OCI-LY7 (cell line): ENCODE results near the gene MCTS1. TPM values are rescaled to one million over a fixed set of nuclear protein-coding genes. Genes with fewer than 3 reads are reported as not detected.

Experiments
- BruUV-seq: library from RNA; stranded (reverse); fragments of 400-500 nt; replicated peaks from 2 replicates; lab custom pipeline; 2021; lab: Mats Ljungman, UMichigan
- CTCF ChIA-PET: fragments of 300-600 bp; sonication (Branson Sonifier 250); formaldehyde crosslinking; loops from one replicate; lab custom pipeline; 2022; ENCODE audit warnings: antibody characterized with exemption; ENCODE audit not compliant: unreplicated experiment; lab: Charles Lee
- POLR2A ChIA-PET: fragments of 300-600 bp; sonication (Branson Sonifier 250); formaldehyde crosslinking; loops from one replicate; lab custom pipeline; 2022; ENCODE audit warnings: antibody characterized with exemption; lab: Charles Lee
- DNase-seq: peaks from one replicate; pipeline ENCODE4 v3.0.0-alpha.2; 2015; ENCODE audit warnings: low spot score
- H2AFZ ChIP-seq: fragments of 200-600 bp; sonication (generic), shearing (Covaris generic); 2 replicates; pipeline ENCODE4 v1.6.1; 2014; ENCODE audit warnings: mild to moderate bottlenecking, antibody characterized with exemption, low read length, moderate library complexity
- H3K27ac ChIP-seq: fragments of 200-600 bp; sonication (generic); 2 replicates; pipeline ENCODE4 v1.5.1; 2014; ENCODE audit warnings: mixed run types, low read depth, mild to moderate bottlenecking, moderate library complexity, low read length, inconsistent platforms; ENCODE audit not compliant: poor library complexity, severe bottlenecking
- H3K36me3 ChIP-seq: fragments of 200-600 bp; sonication (generic); 2 replicates; pipeline ENCODE4 v1.6.1; 2014; ENCODE audit warnings: mild to moderate bottlenecking, antibody characterized with exemption, low read length, moderate library complexity, mixed read lengths; ENCODE audit not compliant: insufficient read depth
- H3K4me1 ChIP-seq: fragments of 200-600 bp; sonication (generic); 2 replicates; pipeline ENCODE4 v1.5.1; 2014; ENCODE audit warnings: mild to moderate bottlenecking, low read length; ENCODE audit not compliant: insufficient read depth, poor library complexity, severe bottlenecking
- H3K4me2 ChIP-seq: fragments of 200-600 bp; sonication (generic); 2 replicates; pipeline ENCODE4 v1.6.1; 2014; ENCODE audit warnings: mild to moderate bottlenecking, low read length
- H3K4me3 ChIP-seq: fragments of 200-600 bp; sonication (generic); 2 replicates; pipeline ENCODE4 v1.5.1; 2014; ENCODE audit warnings: mild to moderate bottlenecking, low read depth, low read length; ENCODE audit not compliant: poor library complexity, severe bottlenecking
- H3K79me2 ChIP-seq: fragments of 200-600 bp; sonication (generic); 2 replicates; pipeline ENCODE4 v1.6.1; 2016; ENCODE audit warnings: low read depth, mild to moderate bottlenecking, low read length, moderate library complexity, mixed read lengths; ENCODE audit not compliant: insufficient read depth
- H3K9me2 ChIP-seq: fragments of 200-600 bp; sonication (generic); 2 replicates; pipeline ENCODE4 v1.6.1; 2016; ENCODE audit warnings: mild to moderate bottlenecking, low read length, mixed read lengths; ENCODE audit not compliant: insufficient read depth
- H3K9me3 ChIP-seq: fragments of 200-600 bp; sonication (generic); 2 replicates; pipeline ENCODE4 v1.6.1; 2014; ENCODE audit warnings: mild to moderate bottlenecking, mixed run types, low read length, mixed read lengths
- H4K20me1 ChIP-seq: fragments of 200-600 bp; sonication (generic); 2 replicates; pipeline ENCODE4 v1.6.1; 2014; ENCODE audit warnings: mild to moderate bottlenecking, antibody characterized with exemption, low read length, moderate library complexity, mixed read lengths; ENCODE audit not compliant: insufficient read depth
- EZH2phosphoT487 ChIP-seq: fragments of 200-600 bp; sonication (generic); IDR thresholded peaks from 2 replicates; pipeline ENCODE4 v1.6.1; 2018; ENCODE audit warnings: low read depth, borderline replicate concordance, mild to moderate bottlenecking, mixed run types, antibody characterized with exemption, low read length, moderate library complexity, mixed read lengths
- intact Hi-C: fragments of 100-400 bp; cut with micrococcal nuclease; formaldehyde crosslinking; loops from one replicate; pipeline ENCODE4 v1.10.0; 2022; ENCODE audit not compliant: unreplicated experiment
- total RNA-seq, 2 experiments: library from RNA; depleted of rRNA in 1 of 2; stranded (reverse); fragments of >200 nt in 1 of 2; shearing (Covaris generic) in 1 of 2; gene quantifications; 2 replicates each; pipeline ENCODE4 v1.2.3, GENCODE V29; 2014 to 2022
- TF ChIP-seq, protein P1 (sequence below): fragments of 200-600 bp; sonication (generic); conservative IDR thresholded peaks from 2 replicates; pipeline ENCODE4 v1.5.1; 2014; ENCODE audit warnings: mild to moderate bottlenecking, antibody characterized with exemption, low read length, moderate library complexity, mixed read lengths

MCTS1 gene
- total RNA-seq, 2 experiments from 2014 or later: 34.5 to 55.6 TPM

DNA sequence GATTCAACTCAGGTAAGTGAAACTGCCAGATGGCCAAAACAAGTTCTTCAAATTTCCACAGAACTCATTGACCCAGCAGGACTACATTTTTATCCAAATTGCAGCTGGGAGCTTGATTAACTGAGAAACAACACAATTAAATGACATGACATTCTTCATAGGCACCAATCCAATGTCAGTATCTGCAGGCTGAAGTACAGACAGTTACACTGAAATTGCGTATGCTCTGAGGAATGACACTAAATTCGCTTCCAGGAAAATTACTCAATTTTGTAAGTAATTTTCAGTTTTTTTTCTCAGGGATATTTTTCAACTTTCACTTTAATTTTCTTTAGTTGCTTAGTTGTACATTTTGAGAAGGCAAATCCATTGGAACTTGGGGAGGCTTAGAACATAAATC is 21.5 kb downstream of the MCTS1 start:
- H3K27ac ChIP-seq: no peak overlapping the region
- no peaks in the 10 kb centered on the region for H3K9me2 ChIP-seq
- ChIA-PET POLR2A (interaction anchor here (1.0 to 1.6 kb wide), 2 partner anchors 10 to 64 kb away, joined by 3 read pairs; partner anchors contain the start of gene CUL4B), CTCF (interaction anchor here (1.2 kb wide), 1 partner anchor 21 kb away, joined by 3 read pairs; the partner anchor contains the start of gene MCTS1)
- no peak for DNase-seq
- peaks cover 34% of the 10 kb centered on the region for H3K4me1 ChIP-seq
- H2AFZ ChIP-seq: no peak overlapping the region
- H3K4me3 ChIP-seq: no peak overlapping the region
- no peak for TF ChIP-seq EZH2phosphoT487
- TF ChIP-seq, protein P1, sequence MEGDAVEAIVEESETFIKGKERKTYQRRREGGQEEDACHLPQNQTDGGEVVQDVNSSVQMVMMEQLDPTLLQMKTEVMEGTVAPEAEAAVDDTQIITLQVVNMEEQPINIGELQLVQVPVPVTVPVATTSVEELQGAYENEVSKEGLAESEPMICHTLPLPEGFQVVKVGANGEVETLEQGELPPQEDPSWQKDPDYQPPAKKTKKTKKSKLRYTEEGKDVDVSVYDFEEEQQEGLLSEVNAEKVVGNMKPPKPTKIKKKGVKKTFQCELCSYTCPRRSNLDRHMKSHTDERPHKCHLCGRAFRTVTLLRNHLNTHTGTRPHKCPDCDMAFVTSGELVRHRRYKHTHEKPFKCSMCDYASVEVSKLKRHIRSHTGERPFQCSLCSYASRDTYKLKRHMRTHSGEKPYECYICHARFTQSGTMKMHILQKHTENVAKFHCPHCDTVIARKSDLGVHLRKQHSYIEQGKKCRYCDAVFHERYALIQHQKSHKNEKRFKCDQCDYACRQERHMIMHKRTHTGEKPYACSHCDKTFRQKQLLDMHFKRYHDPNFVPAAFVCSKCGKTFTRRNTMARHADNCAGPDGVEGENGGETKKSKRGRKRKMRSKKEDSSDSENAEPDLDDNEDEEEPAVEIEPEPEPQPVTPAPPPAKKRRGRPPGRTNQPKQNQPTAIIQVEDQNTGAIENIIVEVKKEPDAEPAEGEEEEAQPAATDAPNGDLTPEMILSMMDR: no peak
- peaks cover 3% of the 10 kb centered on the region; the same call in 1 of the 2 replicates for H3K36me3 ChIP-seq
- H4K20me1 ChIP-seq: no peaks in the 10 kb centered on the region
- H3K79me2 ChIP-seq: peaks cover 40% of the 10 kb centered on the region
- H3K4me2 ChIP-seq: peak overlapping the region; percentile 40; the same call in 1 of the 2 replicates
- BruUV-seq: no TSS peak
- intact Hi-C loops: no loop called here
- H3K9me3 ChIP-seq: no peaks in the 10 kb centered on the region

DNA sequence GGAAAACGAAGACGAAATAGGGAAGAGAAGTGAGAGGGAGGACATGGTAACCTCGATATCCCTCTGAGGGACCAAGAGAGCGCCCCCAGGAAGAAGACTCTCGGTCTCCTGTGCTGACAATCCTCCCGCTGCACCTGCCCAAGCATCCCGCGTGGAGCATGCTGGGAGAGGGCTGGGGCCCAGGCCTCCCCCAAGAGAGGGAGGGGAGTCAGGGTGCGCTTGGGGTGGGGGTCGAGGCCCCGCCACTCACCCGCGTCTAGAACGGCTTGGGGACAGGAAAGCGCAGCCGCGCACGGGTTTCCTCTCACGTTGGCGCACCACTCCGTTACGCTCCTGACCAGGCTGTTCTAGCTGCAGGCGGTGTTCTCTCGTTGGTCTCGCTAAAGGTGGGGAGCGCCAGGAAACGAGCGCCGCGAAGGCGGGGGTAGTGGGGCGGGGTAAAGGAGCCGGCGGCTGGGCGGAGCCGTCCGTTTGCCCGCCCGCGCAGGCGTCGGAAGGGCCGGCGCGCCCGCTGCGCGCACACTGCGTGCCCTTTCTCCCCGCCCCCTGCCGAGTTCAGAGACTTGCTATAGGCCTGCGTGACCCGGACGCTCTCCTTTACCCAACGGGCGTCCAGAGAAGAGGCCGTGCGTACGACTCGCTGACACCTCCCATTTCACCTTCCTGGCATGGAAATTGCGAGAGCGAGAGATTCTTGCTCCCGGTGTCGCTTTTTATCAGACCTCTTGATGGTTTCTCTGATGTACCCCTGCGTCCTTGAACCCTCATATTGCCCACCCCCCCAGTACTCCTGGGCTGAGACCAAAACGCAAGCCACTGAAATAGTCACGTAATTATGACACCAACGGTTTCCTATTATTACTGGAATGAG is 26.0 kb downstream of the MCTS1 start, which contains the start of gene C1GALT1C1:
TSS of gene C1GALT1C1 (minus strand) at position 388 of the 871 bp plus-strand sequence. CDS start 2,888 bp downstream, outside the sequence.
- Histone ChIP-seq H2AFZ (peak within 1 kb of the TSS; percentile 51; the same call in 1 of the 2 replicates), H3K27ac (peak within 1 kb of the TSS; percentile 81), H3K36me3 (peaks cover 3% of the 10 kb centered on the region; the same call in 1 of the 2 replicates), H3K4me1 (peaks cover 41% of the 10 kb centered on the region), H3K4me3 (peak within 1 kb of the TSS; percentile 74), H3K79me2 (peaks cover 40% of the 10 kb centered on the region), H4K20me1 (no peaks in the 10 kb centered on the region), H3K9me2 (no peaks in the 10 kb centered on the region), H3K9me3 (no peaks in the 10 kb centered on the region), H3K4me2 (peak within 1 kb of the TSS; percentile 92)
- POLR2A ChIA-PET: interaction anchor here (0.6 to 1.6 kb wide), 3 partner anchors 45 to 380 kb away, joined by 3 to 5 read pairs (median 4); no protein-coding TSS in a partner anchor
- TF ChIP-seq EZH2phosphoT487: no peak
- TF ChIP-seq, protein P1: peak; percentile 51
- no TSS peak for BruUV-seq
- intact Hi-C loops: loop anchor here (2.0 kb wide), 2 partner anchors 25 to 123 kb away; partner anchors contain the start of gene MCTS1
- DNase-seq: peak; percentile 94
- CTCF ChIA-PET: no interaction called here
